HG02943 (cell line): Measurements from ENCODE around the gene ZNF277.
"Not testable (repeated sequence)": the region's sequence is repeated elsewhere in the genome, so short reads cannot be mapped to it uniquely, and the experiment has no call there.

Experiments used
- ATAC-seq: cut with Tn5 transposase; IDR thresholded peaks from one replicate; pipeline ENCODE4 v1.9.1; 2021; ENCODE audit warnings: mild to moderate bottlenecking, low read depth, moderate library complexity; ENCODE audit not compliant: unreplicated experiment

The ZNF277 gene

DNA sequence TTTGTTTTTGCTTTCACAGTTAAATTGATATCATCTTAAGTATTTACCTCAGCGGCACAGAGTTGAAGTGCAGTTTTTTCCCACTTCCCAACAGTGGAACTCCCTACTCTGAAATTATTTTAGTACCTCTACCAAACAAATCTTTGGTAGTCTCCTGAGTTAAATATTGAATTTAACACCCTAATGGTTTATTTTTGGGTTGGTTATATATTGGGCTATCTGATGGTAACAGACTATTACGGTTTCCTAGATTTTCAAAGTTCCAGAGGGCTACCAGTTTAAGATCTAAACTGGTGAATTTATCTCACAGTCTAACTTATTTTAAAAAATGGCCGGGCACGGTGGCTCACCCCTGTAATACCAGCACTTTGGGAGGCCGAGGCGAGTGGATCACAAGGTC is 1.3 kb downstream of the ZNF277 start:
- ATAC-seq, result no peak

DNA sequence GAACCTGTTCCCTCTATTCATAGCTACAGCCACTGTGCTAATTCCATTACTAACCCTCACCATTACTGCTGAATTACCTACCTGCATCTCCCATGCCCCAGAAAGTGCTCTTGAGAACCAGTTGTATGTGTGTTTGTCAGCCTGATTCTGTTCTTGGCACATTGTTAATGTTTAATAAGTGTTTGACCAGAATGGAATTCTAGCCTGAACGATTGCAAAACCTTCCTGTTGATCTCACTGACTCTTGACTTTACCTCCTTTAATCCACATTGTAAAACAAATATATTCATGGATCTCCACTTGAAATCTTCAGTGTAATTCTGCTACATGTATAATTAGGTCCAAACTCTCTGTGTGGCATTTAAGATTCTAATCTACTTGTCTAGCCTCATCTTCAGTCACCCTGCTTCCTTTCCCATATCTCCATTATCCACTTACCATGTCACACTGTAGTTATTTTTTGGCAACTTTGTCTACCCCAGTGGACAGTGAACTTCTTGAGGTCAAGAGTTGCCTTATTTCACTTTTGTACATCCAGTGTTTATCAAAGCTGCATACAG is 4.9 kb downstream of the ZNF277 start:
- ATAC-seq, result no peak

DNA sequence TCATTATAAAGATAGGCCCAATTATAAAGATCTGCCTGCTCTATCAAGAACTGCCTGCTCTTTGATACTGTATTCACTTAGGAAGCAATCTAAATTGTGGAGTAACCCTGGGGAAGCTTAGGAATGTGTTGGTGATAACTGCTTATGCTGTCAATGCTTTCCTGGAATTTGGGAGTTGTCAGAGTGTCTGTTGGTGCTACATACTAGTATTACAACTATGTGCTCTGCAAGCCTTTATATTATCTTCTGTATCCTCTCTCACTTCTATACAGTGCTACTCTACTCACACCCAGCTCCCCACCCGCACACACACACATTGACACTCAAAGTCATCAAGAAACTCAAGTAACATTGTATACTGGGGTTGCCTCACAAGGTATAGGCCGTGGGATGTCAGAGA is 6.1 kb downstream of the ZNF277 start:
- no peak for ATAC-seq

DNA sequence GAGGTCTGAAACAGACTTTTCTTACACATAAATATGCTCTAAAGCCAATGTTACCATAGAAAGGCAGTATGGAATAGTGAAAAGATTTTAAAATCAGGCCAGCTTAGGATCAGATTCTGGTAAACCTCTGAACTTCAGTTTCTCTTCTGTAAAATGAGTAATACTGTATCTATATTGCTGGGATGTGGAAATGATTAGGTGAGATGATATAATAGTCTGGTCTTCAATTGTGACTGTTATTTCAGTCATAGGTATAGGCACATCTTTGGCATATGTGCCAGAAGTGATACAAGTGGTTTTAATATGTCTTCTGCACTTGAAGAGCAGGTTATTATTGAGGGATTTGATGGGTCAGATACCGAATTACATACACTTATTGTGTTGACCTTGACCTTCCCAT is 7.2 kb downstream of the ZNF277 start:
- no peak for ATAC-seq

DNA sequence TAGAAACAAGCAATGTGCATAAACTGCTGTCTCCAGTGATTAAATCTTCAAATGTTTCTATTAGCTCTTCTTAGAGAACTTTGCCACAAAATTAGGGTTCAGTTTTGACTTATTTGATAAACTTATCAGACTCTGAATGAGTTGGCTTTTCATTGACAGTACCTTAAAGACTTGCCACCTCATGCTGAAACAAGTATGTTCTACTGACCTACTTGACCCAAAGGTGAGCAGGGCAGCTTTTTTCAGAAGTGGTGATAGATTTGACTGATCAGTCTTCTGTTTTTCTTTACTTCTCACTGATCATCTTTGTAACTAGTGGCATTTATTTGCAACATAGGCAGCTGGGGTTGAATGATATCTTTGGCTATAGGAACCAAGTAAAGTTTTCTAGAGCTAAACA is 7.8 kb downstream of the ZNF277 start:
- no peak for ATAC-seq

DNA sequence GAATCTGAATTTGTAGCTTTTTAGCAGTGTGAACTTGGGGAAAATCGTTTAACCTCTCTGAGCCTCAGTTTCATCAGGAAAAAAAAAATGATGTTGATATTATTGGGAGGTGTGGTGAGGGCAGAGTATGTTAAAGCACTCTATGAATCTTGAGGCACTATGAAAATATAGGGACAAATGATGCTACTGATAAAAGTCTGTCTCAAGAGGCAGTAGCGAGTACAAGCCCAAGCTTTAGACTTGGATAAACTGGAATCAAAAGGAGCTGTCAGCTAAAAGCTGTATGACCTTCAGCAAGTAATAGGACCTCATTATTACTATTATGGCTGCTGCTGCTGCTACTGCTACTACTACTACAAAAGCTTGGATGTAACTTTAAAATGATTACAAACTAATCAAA is 8.4 kb downstream of the ZNF277 start:
- no peak for ATAC-seq

DNA sequence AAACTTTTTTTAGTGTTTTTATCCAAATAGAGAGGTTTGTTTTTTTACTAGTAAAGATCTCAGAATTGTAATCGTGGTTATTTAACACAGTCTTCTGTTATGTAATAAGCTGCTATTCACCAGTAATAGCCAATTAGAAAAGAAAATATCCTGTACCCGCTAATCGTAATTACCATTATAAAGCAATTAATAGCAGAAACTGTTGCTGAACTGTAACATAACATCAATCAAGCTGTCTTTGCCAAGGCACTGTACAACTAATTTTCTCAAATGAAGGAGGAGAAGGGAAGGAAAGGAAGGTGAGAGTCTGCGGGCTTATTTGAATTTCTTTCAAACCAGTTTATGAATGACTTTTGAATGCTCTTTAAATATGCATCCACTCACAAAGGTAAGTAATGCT is 9.3 kb downstream of the ZNF277 start:
- ATAC-seq, result no peak

DNA sequence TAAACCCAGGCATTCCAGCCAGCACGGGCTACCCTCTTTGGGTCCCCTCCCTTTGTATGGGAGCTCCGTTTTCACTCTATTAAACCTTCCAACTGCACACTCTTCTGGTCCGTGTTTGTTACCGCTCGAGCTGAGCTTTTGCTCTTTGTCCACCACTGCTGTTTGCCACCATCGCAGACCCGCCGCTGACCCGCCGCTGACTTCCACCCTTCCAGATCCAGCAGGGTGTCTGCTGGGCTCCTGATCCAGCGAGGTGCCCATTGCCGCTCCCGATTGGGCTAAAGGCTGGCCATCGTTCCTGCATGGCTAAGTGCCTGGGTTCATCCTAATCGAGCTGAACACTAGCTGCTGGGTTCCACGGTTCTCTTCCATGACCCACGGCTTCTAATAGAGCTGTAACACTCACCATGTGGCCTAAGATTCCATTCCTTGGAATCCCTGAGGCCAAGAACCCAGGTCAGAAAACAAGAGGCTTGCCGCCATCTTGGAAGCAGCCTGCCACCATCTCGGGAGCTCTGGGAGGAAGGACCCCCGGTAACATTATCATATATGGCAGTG is 14.5 kb downstream of the ZNF277 start:
- ATAC-seq, result no peak

DNA sequence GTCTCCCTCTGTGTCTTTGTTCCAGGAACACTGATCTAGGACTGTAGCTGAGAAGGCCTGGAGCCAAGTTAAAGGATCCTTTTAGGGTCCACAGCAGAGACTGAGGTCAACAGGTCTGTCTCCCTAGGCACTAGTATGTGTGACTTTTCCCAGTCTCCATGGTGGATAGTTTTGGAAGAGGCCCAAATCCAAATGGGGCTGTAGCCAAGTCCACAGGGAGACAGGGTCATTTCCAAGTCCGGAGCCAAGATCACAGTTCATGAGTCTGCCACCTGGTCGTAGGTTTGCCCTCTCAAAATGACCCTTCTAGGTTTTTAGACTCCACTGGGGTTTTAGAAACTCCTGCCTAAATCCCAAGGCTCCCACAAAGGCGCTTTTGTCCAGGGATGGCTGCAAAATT is 16.8 kb downstream of the ZNF277 start:
- no peak for ATAC-seq

DNA sequence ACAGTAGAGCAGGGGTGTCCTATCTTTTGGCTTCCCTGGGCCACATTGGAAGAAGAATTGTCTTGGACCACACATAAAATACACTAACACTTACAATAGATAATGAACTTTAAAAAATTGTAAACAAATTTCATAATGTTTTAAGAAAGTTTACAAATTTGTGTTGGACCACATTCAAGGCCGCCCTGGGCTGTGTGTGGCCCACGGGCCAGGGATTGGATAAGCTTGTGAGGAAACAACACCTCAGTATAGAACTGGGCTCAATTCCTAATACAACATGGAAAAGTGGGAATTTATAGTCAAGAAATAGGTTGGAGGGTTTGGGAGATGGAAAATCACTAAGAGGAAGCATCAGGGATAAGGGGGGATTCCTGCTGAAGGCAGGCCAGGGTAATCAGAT is 17.7 kb downstream of the ZNF277 start:
- ATAC-seq, result no peak

DNA sequence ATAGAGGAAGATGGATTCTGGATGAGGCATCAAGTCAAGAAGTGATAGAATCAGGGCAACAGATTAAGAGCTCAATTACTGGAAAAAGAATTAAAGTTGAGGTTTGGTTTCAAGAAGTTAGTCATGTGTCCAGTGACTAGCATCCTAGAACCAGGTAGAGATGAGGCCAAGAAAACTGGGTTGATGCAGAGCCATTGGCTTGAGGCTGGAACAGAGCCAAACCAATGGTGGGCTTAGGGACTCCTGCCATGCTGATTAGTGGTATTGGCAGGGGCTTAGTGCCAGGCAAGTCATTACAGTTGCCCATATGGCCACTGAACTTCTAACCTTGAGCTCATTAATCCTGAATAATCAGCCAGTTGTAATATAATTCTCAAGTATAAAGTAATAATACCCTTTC is 18.5 kb downstream of the ZNF277 start:
- no peak for ATAC-seq

DNA sequence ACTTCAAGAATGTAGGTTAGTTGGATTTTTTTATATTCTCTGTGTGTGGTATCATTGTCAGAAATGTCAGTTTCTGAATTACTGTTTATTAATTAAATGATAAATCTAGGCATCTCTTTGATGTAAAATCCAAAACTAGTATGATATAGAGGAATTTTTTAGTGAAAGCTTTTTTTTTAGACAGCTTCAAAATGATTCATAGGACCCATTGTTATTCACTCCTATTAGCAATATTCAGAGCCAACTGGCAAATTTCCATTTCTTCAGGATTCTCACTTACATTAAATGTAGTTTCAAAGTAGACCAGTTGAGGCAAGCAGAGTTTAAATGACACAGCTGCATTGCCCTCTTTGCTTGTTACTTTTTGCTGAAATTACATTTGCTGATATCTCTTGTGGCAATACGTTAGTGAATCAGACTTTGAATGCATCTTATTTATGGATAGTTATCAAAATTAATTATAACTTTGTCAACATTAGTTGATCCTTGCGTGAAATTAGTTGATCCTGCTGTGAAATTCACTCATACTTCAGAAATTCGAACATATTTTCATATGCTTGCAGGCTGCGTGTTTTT is 20.3 kb downstream of the ZNF277 start:
- no peak for ATAC-seq

DNA sequence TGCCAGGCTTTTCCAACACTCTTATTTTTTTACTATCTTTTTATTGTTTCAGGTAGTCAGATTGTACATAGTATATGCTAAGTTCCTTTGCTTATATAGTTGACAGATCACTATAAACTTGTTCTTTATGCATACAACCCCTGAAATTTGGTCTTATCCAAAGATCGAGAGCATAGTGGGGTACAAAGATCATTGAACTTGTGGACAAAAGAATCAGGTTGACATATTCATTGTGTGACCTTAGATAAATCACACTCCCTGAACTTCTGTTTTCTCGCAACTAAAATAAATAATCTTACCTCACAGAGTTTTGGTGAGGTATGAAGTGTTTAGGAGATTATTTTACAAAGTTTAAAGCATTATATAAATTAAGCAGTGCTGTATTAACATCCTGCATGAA is 22.1 kb downstream of the ZNF277 start:
- no peak for ATAC-seq

DNA sequence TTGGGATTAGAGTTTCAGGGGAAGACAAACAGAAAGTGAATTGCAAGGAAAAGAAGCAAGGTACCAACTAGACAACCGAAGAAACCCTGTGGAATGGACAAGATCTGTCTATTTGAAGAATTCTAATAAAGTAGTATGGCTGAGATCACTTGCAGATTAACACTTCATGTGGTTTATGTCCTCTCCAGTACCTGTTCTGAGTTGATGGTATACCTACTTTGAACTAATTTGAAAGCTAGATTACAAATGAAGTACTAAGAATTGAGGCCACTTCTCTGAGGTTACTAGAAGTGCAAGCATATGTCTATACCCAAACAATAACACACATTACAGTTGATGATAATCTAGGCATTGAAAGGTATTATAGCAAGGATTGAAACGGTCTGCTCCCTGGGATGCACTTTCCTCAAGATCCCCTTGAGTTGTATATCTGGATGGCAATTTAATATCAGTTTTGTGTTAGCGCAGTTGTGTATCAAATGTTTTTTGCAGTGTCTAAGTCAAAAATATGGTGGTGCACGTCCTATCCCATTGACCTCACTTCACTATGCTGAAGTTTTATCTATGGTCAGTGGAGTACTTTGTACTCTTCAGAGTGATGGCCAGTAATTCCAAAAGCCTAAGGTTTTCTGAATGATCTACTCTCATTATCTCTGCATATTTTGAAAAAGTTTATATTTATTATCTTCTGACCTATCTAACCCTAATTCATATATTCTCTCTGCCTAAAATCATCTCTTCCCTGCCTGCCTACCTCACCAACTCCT is 25.9 kb downstream of the ZNF277 start:
- no peak for ATAC-seq

DNA sequence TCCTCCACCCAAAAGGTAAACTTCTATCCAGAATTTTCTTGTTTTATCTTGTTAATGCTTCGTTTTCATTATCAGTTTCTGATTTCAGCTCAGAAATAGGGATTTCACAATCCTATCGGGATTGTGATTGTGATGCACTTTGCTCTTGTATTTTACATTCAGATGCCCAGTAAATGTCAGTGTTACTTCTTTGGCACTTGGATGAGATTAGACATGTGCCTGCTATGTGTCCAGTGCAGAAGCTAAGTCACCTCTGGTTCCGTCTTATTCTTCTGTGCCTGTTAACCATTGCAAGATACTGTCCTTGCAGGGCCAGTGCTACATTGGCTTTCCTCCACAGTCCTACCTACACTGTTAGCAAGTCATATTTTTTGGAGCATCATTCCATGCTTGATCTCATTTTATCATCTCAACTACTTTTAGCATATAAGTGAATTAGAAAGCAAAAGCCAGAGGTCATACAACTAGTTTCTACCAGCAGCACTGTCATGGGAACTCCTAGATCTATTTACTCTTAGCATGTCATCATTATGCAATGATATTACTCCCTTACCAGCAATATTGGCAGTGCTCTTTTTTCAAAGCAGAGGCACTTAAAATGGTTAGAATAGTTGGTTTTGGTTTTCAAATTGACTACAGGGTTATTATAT is 26.7 kb downstream of the ZNF277 start:
- no peak for ATAC-seq

DNA sequence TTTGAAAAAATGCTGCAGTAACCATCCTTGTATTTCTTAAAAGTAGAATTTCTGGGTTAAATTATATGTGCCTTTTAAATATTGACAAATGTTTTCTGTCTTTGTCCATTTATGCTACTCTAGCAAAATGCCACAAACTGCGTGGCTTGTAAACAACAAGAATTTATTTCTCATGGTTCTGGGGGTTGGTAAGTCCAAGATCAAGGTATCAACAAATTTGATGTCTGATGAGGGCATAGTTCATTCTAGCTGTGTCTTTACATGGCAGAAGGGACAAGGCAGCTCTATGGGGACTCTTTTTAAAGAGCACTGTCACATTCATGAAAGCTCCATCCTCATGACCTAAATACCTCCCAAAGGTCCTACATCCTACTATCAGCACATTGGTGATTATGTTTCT is 27.7 kb downstream of the ZNF277 start:
- ATAC-seq, result no peak

DNA sequence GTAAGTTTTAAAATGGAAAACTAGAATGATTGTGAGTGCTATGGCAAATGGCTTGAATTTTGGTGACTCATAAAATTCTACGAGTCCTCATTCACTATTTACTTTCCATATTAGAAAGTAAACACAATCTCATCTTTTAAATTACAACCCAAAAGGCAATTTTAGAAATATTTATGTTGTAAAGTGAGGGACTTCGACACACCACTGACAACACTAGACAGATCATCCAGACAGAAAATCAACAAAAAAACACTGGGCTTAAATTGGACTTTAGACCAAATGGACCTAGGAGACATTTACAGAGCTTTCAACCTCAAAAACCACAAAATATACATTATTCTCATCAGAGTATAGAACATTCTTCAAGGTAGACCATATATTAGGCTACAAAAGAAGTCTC is 30.1 kb downstream of the ZNF277 start:
- ATAC-seq, result no peak

DNA sequence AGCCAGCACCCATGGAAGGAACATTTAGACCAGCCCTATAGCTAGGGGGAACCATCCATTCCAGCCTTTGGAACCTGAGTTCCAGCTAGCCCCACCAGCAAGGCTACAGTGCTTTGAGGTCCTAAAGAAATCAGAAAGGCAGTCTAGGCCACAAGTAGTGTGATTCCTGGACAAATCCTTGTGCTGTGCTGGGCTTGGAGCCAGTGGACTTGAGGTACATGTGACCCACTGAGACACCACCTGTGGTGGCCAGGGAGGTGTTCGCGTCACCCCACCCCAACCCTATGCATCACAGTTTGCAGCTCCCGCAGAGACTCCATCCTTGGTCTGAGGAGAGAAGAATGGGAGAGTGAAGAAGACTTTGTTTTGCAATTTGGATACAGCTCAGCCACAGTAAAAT is 31.8 kb downstream of the ZNF277 start:
- ATAC-seq, result no peak

DNA sequence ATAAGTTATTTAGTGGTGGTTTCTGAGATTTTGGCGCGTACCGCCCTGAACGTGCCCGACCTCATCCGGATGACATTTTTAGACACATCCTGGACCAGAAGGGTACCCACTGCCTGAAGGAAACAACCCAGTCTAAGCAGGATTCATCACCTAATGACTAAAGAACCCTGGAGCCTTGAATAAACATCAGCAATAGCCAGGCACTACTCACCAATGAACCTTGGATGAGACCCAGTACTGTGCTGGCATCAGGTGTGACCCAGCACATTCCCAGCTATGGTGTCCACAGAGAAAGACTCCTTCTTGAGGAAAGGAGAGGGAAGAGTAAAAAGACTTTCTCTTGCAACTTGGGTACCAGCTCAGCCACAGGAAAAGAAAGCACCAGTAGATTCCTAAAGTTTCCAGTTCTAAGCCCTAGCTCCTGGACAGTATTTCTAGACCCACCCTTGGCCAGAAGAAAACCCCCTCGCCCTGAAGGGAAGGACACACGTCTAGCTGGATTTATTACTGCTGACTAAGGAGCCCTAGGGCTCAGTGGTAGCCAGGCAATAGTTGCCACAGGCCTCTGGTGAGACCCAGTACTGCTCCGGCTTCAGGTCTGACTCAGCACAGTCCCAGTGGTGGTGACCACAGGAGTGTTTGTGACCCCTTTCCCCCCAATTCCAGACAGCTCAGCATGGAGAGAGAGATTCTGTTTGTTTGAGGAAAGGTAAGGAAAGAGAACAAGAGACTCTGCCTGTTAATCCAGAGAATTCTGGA is 32.5 kb downstream of the ZNF277 start:
- ATAC-seq, result no peak

DNA sequence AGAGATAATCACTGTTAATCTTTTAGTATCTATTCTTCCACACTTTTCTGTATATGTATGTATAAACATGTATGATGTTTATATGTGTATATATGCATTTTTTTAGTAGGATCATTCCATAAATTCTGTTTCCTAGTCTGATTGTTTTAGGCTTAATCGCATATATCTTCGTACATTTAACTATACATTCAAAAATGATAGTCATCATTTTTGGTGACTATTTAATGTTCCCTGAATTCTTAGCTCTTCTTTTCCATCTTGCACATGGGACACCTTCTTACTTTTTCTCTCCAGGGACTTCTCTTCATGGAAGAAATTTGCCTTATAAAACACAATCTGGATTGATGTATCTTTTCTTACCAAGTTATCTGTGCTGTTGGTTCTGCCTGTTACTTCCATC is 42.1 kb downstream of the ZNF277 start:
- no peak for ATAC-seq

DNA sequence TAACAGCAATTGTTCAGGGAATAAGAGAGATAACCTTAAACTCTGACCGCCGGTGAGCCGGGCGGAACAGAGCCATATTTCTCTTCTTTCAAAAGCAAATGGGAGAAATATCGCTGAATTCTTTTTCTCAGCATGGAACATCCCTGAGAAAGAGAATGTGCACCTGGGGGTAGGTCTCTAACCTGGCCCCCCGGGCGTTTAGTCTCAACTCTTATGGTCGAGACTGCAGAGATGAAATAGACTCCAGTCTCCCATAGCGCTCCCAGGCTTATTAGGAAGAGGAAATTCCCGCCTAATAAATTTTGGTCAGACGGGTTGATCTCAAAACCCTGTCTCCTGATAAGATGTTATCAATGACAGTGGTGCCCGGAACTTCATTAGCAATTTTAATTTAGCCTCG is 43.5 kb downstream of the ZNF277 start:
- ATAC-seq, result not testable (repeated sequence)
